Right atrium auricular region (tissue), 2 donors: ENCODE data around the gene PKDCC. TPM values are rescaled to one million over a fixed set of nuclear protein-coding genes. Genes with fewer than 3 reads are reported as not detected.

Source experiments
- DNase-seq: peaks from one replicate; pipeline ENCODE4 v3.0.0-alpha.2; 2019; ENCODE audit warnings: low spot score
- H3K27ac ChIP-seq, 2 donors: fragments of 200-600 bp; sonication (generic); 1 replicate in 1 of 2; 2 replicates in 1 of 2; pipeline ENCODE4 v1.5.1; 2016 to 2019
- H3K27me3 ChIP-seq, 2 donors: fragments of 200-600 bp; sonication (generic); one replicate each; pipeline versions ENCODE4 v1.5.1 to v1.6.0; 2017 to 2019
- H3K36me3 ChIP-seq: fragments of 200-600 bp; sonication (generic); one replicate; pipeline ENCODE4 v1.5.1; 2016
- H3K4me1 ChIP-seq, 2 donors: fragments of 200-600 bp; sonication (generic); one replicate each; pipeline versions ENCODE4 v1.5.1 to v1.6.0; 2017 to 2019
- H3K4me3 ChIP-seq, 2 donors: fragments of 200-600 bp; sonication (generic); 1 replicate in 1 of 2; 2 replicates in 1 of 2; pipeline ENCODE4 v1.5.1; 2017 to 2019; ENCODE audit warnings: mild to moderate bottlenecking in 1 of 2, moderate library complexity in 1 of 2
- H3K9me3 ChIP-seq, 2 donors: fragments of 200-600 bp; sonication (generic); one replicate each; pipeline ENCODE4 v1.5.1; 2019
- CTCF ChIP-seq, 2 donors: fragments of 200-600 bp; sonication (generic); IDR thresholded peaks; one replicate each; pipeline ENCODE4 v1.5.1; 2019; ENCODE audit warnings: antibody characterized with exemption in 2 of 2
- total RNA-seq, 2 donors: library from RNA; depleted of rRNA; stranded (reverse); fragments of >200 nt; gene quantifications; one replicate each; pipeline ENCODE4 v1.1.0, GENCODE V29; 2016

PKDCC gene
- 100 to 1,000 TPM in 1 of 2 donors, 10 to 100 TPM in 1; 66.0 to 128 TPM for total RNA-seq

- Histone ChIP-seq H3K27ac (peak within 1 kb of the TSS; percentile 94 to 96), H3K4me1 (peaks cover 0 to 46% of the 10 kb centered on the region in 2 donors), H3K9me3 (no peaks in the 10 kb centered on the region), H3K27me3 (no peaks in the 10 kb centered on the region), H3K4me3 (peak within 1 kb of the TSS; percentile 81 to 88), H3K36me3 (no peaks in the 10 kb centered on the region)
- peak; percentile 78 for DNase-seq
- no peak for TF ChIP-seq CTCF (IDR thresholded peaks at IDR 0.05)
Observed at GRCh38 chr2:42047488-42048298, at the start of gene PKDCC. TSS of gene PKDCC (plus strand) at chr2:42048021. CDS start at chr2:42048200, 179 bp downstream.

GRCh38 chr2:41998186-41999127 is 49.4 kb upstream of the PKDCC start:
- H3K27ac ChIP-seq = peak overlapping the region; percentile 56 to 75
- H3K9me3 ChIP-seq = no peaks in the 10 kb centered on the region
- DNase-seq = peak; percentile 69
- no peak for TF ChIP-seq CTCF (IDR thresholded peaks at IDR 0.05)
- H3K4me3 ChIP-seq = no peak overlapping the region
- H3K36me3 ChIP-seq = no peaks in the 10 kb centered on the region
- H3K4me1 ChIP-seq = peaks cover 0 to 11% of the 10 kb centered on the region in 2 donors
- H3K27me3 ChIP-seq = no peaks in the 10 kb centered on the region

- TF ChIP-seq CTCF (IDR thresholded peaks at IDR 0.05) = no peak
- no peak for DNase-seq
Observed at GRCh38 chr2:41999128-41999480, 48.7 kb upstream of the PKDCC start.

GRCh38 chr2:41999592-42000281 is 48.1 kb upstream of the PKDCC start:
- no peak overlapping the region for H3K4me3 ChIP-seq
- H3K9me3 ChIP-seq = no peaks in the 10 kb centered on the region
- H3K27ac ChIP-seq = peak overlapping the region in 1 of 2 donors; percentile 75
- no peaks in the 10 kb centered on the region for H3K27me3 ChIP-seq
- no peak for DNase-seq
- no peak for TF ChIP-seq CTCF (IDR thresholded peaks at IDR 0.05)
- H3K36me3 ChIP-seq = no peaks in the 10 kb centered on the region
- peaks cover 0 to 11% of the 10 kb centered on the region in 2 donors for H3K4me1 ChIP-seq

More at GRCh38 chr2:41999128-41999480, 48.7 kb upstream of the PKDCC start:
- H3K4me3 ChIP-seq = no peak overlapping the region
- no peaks in the 10 kb centered on the region for H3K9me3 ChIP-seq
- peaks cover 0 to 11% of the 10 kb centered on the region in 2 donors for H3K4me1 ChIP-seq
- H3K27me3 ChIP-seq = no peaks in the 10 kb centered on the region
- peak overlapping the region in 1 of 2 donors; percentile 75 for H3K27ac ChIP-seq
- no peaks in the 10 kb centered on the region for H3K36me3 ChIP-seq

- TF ChIP-seq CTCF (IDR thresholded peaks at IDR 0.05) = no peak
- H3K27ac ChIP-seq = no peak overlapping the region
Observed at GRCh38 chr2:42001711-42002201, 46.1 kb upstream of the PKDCC start.

More at GRCh38 chr2:42001711-42002201, 46.1 kb upstream of the PKDCC start:
- Histone ChIP-seq H3K27me3 (no peaks in the 10 kb centered on the region), H3K4me1 (peaks cover 0 to 11% of the 10 kb centered on the region in 2 donors), H3K4me3 (no peak overlapping the region), H3K9me3 (no peaks in the 10 kb centered on the region), H3K36me3 (no peaks in the 10 kb centered on the region)
- no peak for DNase-seq
